ENCODE results near the gene AQR. TPM values are rescaled to one million over a fixed set of nuclear protein-coding genes. Genes with fewer than 3 reads are reported as not detected.
"Not testable (repeated sequence)": the region's sequence is repeated elsewhere in the genome, so short reads cannot be mapped to it uniquely, and the experiment has no call there.

Gene AQR
- total and polyA plus RNA-seq, 2 donors from 2014 or later, result 14.2 to 30.9 TPM

DNA sequence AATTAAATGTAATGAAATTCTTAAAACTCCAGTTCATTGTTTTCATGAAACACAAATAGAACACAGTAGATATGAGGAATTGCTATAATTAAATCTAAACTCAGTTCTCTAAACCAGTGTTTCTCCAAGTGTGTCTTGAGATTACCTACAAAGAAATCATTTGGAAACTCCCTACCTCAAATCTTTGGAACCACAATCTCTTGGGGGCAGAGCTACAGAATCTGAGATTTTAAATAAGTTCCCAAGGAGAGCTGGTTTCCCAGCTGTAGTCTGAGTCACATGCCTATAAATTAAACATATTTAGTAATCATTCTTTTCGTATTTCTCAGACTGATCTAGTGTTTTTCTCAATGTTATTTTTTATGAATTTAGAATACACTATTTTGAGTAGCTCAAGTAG lies 157.2 kb downstream of the AQR start:
- TF ChIP-seq, protein P1, sequence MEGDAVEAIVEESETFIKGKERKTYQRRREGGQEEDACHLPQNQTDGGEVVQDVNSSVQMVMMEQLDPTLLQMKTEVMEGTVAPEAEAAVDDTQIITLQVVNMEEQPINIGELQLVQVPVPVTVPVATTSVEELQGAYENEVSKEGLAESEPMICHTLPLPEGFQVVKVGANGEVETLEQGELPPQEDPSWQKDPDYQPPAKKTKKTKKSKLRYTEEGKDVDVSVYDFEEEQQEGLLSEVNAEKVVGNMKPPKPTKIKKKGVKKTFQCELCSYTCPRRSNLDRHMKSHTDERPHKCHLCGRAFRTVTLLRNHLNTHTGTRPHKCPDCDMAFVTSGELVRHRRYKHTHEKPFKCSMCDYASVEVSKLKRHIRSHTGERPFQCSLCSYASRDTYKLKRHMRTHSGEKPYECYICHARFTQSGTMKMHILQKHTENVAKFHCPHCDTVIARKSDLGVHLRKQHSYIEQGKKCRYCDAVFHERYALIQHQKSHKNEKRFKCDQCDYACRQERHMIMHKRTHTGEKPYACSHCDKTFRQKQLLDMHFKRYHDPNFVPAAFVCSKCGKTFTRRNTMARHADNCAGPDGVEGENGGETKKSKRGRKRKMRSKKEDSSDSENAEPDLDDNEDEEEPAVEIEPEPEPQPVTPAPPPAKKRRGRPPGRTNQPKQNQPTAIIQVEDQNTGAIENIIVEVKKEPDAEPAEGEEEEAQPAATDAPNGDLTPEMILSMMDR (IDR thresholded peaks at IDR 0.05; ENCODE audit: borderline replicate concordance, extremely low read depth, insufficient read depth), result no peak
- no peak overlapping the region for H3K27ac ChIP-seq (ENCODE audit: low read depth in 2 of 2, low read length in 2 of 2)
- H3K9ac ChIP-seq (ENCODE audit: low read length in 3 of 3), result no peak overlapping the region
- FAIRE-seq, result no peak
- no peaks in the 10 kb centered on the region for H3K9me3 ChIP-seq (ENCODE audit: control insufficient read depth in 2 of 3, insufficient read depth in 1 of 3, low read length in 3 of 3)
- intact Hi-C loops (cut with DNase I), result no loop called here
- H3K4me1 ChIP-seq (ENCODE audit: control insufficient read depth in 2 of 3, insufficient read depth in 2 of 3, low read depth in 1 of 3, low read length in 3 of 3), result no peaks in the 10 kb centered on the region
- H3K36me3 ChIP-seq (ENCODE audit: control insufficient read depth in 2 of 3, insufficient read depth in 3 of 3, low read length in 3 of 3), result no peaks in the 10 kb centered on the region
- no peaks in the 10 kb centered on the region for H3K27me3 ChIP-seq (ENCODE audit: control insufficient read depth, insufficient read depth, low read length)
- no peak overlapping the region for H3K4me3 ChIP-seq (ENCODE audit: low read length in 3 of 3)
- DNase-seq, result no peak

DNA sequence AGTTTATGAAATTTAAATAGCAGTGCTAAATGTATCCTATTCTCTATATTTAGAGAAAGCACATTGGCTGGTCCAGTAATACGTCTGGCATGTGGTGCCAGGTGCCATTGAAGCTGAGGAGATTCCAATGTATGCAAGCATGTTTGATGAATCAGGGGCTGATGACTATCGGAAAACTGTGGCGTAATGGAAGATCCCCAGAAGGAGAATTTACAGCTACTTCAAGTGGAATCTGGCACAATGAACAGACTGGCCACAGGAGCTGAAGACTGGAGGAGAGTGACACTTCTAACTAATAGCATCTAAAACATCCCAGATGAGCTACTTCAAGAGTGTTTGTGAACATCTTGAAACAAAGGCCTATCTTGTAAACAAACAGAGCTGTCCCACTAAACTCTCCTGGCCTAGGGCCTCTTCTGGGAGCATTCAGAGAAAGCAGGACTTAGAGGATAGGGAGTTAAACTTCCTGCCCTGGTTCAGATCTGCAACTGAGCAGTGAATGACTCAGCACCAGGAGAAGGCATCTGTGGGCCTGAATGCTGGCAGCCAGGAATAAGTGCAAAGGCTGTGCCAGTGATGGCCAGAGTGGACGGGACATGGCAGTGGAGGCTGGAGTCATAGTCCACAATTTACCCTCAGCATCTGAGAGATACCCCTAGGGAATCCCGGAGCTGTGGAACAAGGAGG lies 159.0 kb downstream of the AQR start:
- Histone ChIP-seq H3K27ac (ENCODE audit: low read depth in 2 of 2, low read length in 2 of 2) (no peak overlapping the region), H3K9ac (ENCODE audit: low read length in 3 of 3) (no peak overlapping the region), H3K4me3 (ENCODE audit: low read length in 3 of 3) (no peak overlapping the region), H3K4me1 (ENCODE audit: control insufficient read depth in 2 of 3, insufficient read depth in 2 of 3, low read depth in 1 of 3, low read length in 3 of 3) (no peaks in the 10 kb centered on the region), H3K36me3 (ENCODE audit: control insufficient read depth in 2 of 3, insufficient read depth in 3 of 3, low read length in 3 of 3) (no peaks in the 10 kb centered on the region), H3K27me3 (ENCODE audit: control insufficient read depth, insufficient read depth, low read length) (no peaks in the 10 kb centered on the region), H3K9me3 (ENCODE audit: control insufficient read depth in 2 of 3, insufficient read depth in 1 of 3, low read length in 3 of 3) (no peaks in the 10 kb centered on the region)
- TF ChIP-seq, protein P1 (IDR thresholded peaks at IDR 0.05; ENCODE audit: borderline replicate concordance, extremely low read depth, insufficient read depth), result no peak
- intact Hi-C loops (cut with DNase I), result no loop called here
- FAIRE-seq, result no peak
- no peak for DNase-seq

DNA sequence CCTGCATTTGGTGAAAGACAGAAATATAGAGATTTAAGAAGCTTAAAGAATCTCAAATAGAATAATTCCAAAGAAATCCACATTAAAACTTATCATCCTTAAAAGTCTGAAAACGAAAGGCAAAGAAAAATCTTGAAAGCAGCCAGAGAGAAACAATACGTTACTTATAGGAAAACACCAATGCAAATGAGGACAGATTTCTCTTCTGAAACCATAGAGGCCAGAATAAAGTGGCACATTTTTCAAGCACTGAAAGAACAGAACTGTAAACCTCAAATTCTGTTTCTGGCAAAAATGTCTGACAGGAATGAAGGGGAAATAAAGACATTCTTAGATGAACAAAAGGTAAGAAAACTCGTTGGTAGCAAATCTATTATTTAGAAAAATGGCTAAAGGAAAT lies 160.4 kb downstream of the AQR start:
- Histone ChIP-seq H3K27me3 (ENCODE audit: control insufficient read depth, insufficient read depth, low read length) (no peaks in the 10 kb centered on the region), H3K9me3 (ENCODE audit: control insufficient read depth in 2 of 3, insufficient read depth in 1 of 3, low read length in 3 of 3) (no peaks in the 10 kb centered on the region), H3K4me3 (ENCODE audit: low read length in 3 of 3) (no peak overlapping the region), H3K9ac (ENCODE audit: low read length in 3 of 3) (no peak overlapping the region), H3K27ac (ENCODE audit: low read depth in 2 of 2, low read length in 2 of 2) (no peak overlapping the region), H3K36me3 (ENCODE audit: control insufficient read depth in 2 of 3, insufficient read depth in 3 of 3, low read length in 3 of 3) (no peaks in the 10 kb centered on the region), H3K4me1 (ENCODE audit: control insufficient read depth in 2 of 3, insufficient read depth in 2 of 3, low read depth in 1 of 3, low read length in 3 of 3) (no peaks in the 10 kb centered on the region)
- FAIRE-seq (no peak), DNase-seq (no peak)
- TF ChIP-seq, protein P1 (IDR thresholded peaks at IDR 0.05; ENCODE audit: borderline replicate concordance, extremely low read depth, insufficient read depth), result no peak
- intact Hi-C loops (cut with DNase I), result no loop called here

DNA sequence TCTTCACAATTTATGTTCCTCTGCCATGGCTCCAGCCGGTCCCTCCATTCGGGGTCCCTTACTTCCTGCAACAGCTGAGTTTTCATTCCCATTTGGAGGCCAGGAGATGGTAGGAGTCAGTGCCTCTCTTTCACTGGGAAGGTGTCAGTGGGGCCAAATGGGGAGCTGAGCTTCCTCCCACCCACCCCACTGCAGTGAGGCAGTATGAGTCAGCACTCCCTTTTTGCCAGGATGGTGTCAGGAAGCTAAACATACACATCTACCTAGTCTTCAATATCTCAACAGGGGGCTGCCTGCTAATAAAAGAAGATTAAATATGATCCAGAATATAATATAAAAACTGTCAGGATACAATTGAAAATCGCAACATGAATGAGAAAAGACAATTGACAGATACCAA lies 161.5 kb downstream of the AQR start:
- no peaks in the 10 kb centered on the region for H3K4me1 ChIP-seq (ENCODE audit: control insufficient read depth in 2 of 3, insufficient read depth in 2 of 3, low read depth in 1 of 3, low read length in 3 of 3)
- DNase-seq, result no peak
- FAIRE-seq, result no peak
- no peaks in the 10 kb centered on the region for H3K36me3 ChIP-seq (ENCODE audit: control insufficient read depth in 2 of 3, insufficient read depth in 3 of 3, low read length in 3 of 3)
- intact Hi-C loops (cut with DNase I), result no loop called here
- H3K27me3 ChIP-seq (ENCODE audit: control insufficient read depth, insufficient read depth, low read length), result no peaks in the 10 kb centered on the region
- no peak overlapping the region for H3K9ac ChIP-seq (ENCODE audit: low read length in 3 of 3)
- H3K27ac ChIP-seq (ENCODE audit: low read depth in 2 of 2, low read length in 2 of 2), result no peak overlapping the region
- no peaks in the 10 kb centered on the region for H3K9me3 ChIP-seq (ENCODE audit: control insufficient read depth in 2 of 3, insufficient read depth in 1 of 3, low read length in 3 of 3)
- TF ChIP-seq, protein P1 (IDR thresholded peaks at IDR 0.05; ENCODE audit: borderline replicate concordance, extremely low read depth, insufficient read depth), result no peak
- H3K4me3 ChIP-seq (ENCODE audit: low read length in 3 of 3), result no peak overlapping the region

DNA sequence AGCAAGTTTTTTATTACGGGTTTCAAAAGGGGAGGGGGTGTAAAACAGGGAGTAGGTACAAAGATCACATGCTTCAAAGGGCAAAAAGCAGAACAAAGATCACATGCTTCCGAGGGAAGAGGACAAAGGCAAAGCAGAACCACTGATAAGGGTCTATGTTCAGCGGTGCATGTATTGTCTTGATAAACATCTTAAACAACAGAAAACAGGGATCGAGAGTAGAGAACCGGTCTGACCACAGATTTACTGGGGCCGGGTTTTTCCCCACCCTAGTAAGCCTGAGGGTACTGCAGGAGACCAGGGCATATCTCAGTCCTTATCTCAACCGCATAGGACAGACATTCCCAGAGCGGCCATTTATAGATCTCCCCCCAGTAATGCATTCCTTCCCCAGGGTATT lies 162.3 kb downstream of the AQR start:
- H3K9me3 ChIP-seq (ENCODE audit: control insufficient read depth in 2 of 3, insufficient read depth in 1 of 3, low read length in 3 of 3); intact Hi-C loops (cut with DNase I); FAIRE-seq; H3K4me1 ChIP-seq (ENCODE audit: control insufficient read depth in 2 of 3, insufficient read depth in 2 of 3, low read depth in 1 of 3, low read length in 3 of 3); H3K27me3 ChIP-seq (ENCODE audit: control insufficient read depth, insufficient read depth, low read length); H3K36me3 ChIP-seq (ENCODE audit: control insufficient read depth in 2 of 3, insufficient read depth in 3 of 3, low read length in 3 of 3); H3K4me3 ChIP-seq (ENCODE audit: low read length in 3 of 3); H3K27ac ChIP-seq (ENCODE audit: low read depth in 2 of 2, low read length in 2 of 2); H3K9ac ChIP-seq (ENCODE audit: low read length in 3 of 3); DNase-seq: not testable (repeated sequence)

Measured in kidney (tissue), 14 donors.